A549 treated with GW870086 at 1 μM for 4 hours (cell line): Measurements from ENCODE around the gene OAS1. TPM values are rescaled to one million over a fixed set of nuclear protein-coding genes. Genes with fewer than 3 reads are reported as not detected.

Experiments used
- total RNA-seq: library from RNA; stranded (reverse); fragments of 200-300 nt; extraction: Qiagen RNA extraction; gene quantifications from 5 replicates; pipeline ENCODE4 v1.2.3, GENCODE V29; 2022; ENCODE audit warnings: low read depth

The OAS1 gene
- 36.5 to 53.6 TPM (median 47.5 TPM) in 5 replicates for total RNA-seq

GRCh38 chr12:112906712-112907414 is at the start of gene OAS1:
Gene OAS1 (plus strand): TSS chr12:112906962. CDS start chr12:112907040, 78 bp downstream.

GRCh38 chr12:112937741-112938719 is 31.3 kb downstream of the OAS1 start, which contains the start of gene OAS3:
Gene OAS3 (plus strand): TSS chr12:112938474. CDS start chr12:112938531, 57 bp downstream.

Other genes with a start within 250 kb of the OAS1 start
- gene RPH3A, start 115.2 kb upstream of the OAS1 start, total RNA-seq, result 0.10 to 0.32 TPM (median 0.17 TPM) in 5 replicates
- gene OAS3, start 31.5 kb downstream of the OAS1 start, total RNA-seq, result 20.3 to 28.0 TPM (median 24.7 TPM) in 5 replicates
- gene OAS2, start 71.6 kb downstream of the OAS1 start, total RNA-seq, result 0.13 to 0.63 TPM (median 0.18 TPM) in 5 replicates
- gene DTX1, start 149.8 kb downstream of the OAS1 start, total RNA-seq, result 0.41 to 0.56 TPM (median 0.50 TPM) in 5 replicates
- gene RASAL1, start 228.8 kb downstream of the OAS1 start, total RNA-seq, result 0.24 to 0.85 TPM (median 0.30 TPM) in 5 replicates
- gene CFAP73, start 242.8 kb downstream of the OAS1 start, total RNA-seq, result 0.09 to 0.37 TPM (median 0.12 TPM) in 4 of 5 replicates, not detected in the other